ENCODE results near the gene PTPRN2. TPM values are rescaled to one million over a fixed set of nuclear protein-coding genes. Genes with fewer than 3 reads are reported as not detected.
"Not testable (repeated sequence)": the region's sequence is repeated elsewhere in the genome, so short reads cannot be mapped to it uniquely, and the experiment has no call there.

PTPRN2 gene
- polyA plus RNA-seq, 3 donors: 6.8 to 7.9 (median 7.2) TPM

GRCh38 chr7:157701395-157702180 is 886.0 kb downstream of the PTPRN2 start:
- DNase-seq (ENCODE audit: low read depth in 3 of 3, low spot score in 2 of 3): not testable (repeated sequence)

- DNase-seq (ENCODE audit: low read depth in 3 of 3, low spot score in 2 of 3): no peak
Measured at GRCh38 chr7:157700231-157701005, 887.2 kb downstream of the PTPRN2 start.

- DNase-seq (ENCODE audit: low read depth in 3 of 3, low spot score in 2 of 3): no peak
Measured at GRCh38 chr7:157699357-157700013, 888.1 kb downstream of the PTPRN2 start.

GRCh38 chr7:157697287-157697686 is 890.3 kb downstream of the PTPRN2 start:
- not testable (repeated sequence) for DNase-seq (ENCODE audit: low read depth in 3 of 3, low spot score in 2 of 3)

GRCh38 chr7:157695609-157696008 is 892.0 kb downstream of the PTPRN2 start:
- not testable (repeated sequence) for DNase-seq (ENCODE audit: low read depth in 3 of 3, low spot score in 2 of 3)

GRCh38 chr7:157694376-157694665 is 893.3 kb downstream of the PTPRN2 start:
- no peak for DNase-seq (ENCODE audit: low read depth in 3 of 3, low spot score in 2 of 3)

GRCh38 chr7:157693521-157694375 is 893.9 kb downstream of the PTPRN2 start:
- DNase-seq (ENCODE audit: low read depth in 3 of 3, low spot score in 2 of 3): no peak

- DNase-seq (ENCODE audit: low read depth in 3 of 3, low spot score in 2 of 3): no peak
Measured at GRCh38 chr7:157693071-157693520, 894.5 kb downstream of the PTPRN2 start.

GRCh38 chr7:157692460-157693011 is 895.1 kb downstream of the PTPRN2 start:
- no peak for DNase-seq (ENCODE audit: low read depth in 3 of 3, low spot score in 2 of 3)

GRCh38 chr7:157691586-157692459 is 895.8 kb downstream of the PTPRN2 start:
- no peak for DNase-seq (ENCODE audit: low read depth in 3 of 3, low spot score in 2 of 3)

- DNase-seq (ENCODE audit: low read depth in 3 of 3, low spot score in 2 of 3): no peak
Measured at GRCh38 chr7:157690833-157691585, 896.6 kb downstream of the PTPRN2 start.

- DNase-seq (ENCODE audit: low read depth in 3 of 3, low spot score in 2 of 3): no peak
Measured at GRCh38 chr7:157690058-157690832, 897.4 kb downstream of the PTPRN2 start.

GRCh38 chr7:157689269-157690057 is 898.2 kb downstream of the PTPRN2 start:
- no peak for DNase-seq (ENCODE audit: low read depth in 3 of 3, low spot score in 2 of 3)

- DNase-seq (ENCODE audit: low read depth in 3 of 3, low spot score in 2 of 3): no peak
Measured at GRCh38 chr7:157688533-157689268, 898.9 kb downstream of the PTPRN2 start.

- DNase-seq (ENCODE audit: low read depth in 3 of 3, low spot score in 2 of 3): no peak
Measured at GRCh38 chr7:157687845-157688532, 899.6 kb downstream of the PTPRN2 start.

- no peak for DNase-seq (ENCODE audit: low read depth in 3 of 3, low spot score in 2 of 3)
Measured at GRCh38 chr7:157687158-157687557, 900.5 kb downstream of the PTPRN2 start.

All from right renal cortex interstitium (tissue), 3 donors.